ENCODE measurements around the gene PDCD5.

Gene PDCD5

DNA sequence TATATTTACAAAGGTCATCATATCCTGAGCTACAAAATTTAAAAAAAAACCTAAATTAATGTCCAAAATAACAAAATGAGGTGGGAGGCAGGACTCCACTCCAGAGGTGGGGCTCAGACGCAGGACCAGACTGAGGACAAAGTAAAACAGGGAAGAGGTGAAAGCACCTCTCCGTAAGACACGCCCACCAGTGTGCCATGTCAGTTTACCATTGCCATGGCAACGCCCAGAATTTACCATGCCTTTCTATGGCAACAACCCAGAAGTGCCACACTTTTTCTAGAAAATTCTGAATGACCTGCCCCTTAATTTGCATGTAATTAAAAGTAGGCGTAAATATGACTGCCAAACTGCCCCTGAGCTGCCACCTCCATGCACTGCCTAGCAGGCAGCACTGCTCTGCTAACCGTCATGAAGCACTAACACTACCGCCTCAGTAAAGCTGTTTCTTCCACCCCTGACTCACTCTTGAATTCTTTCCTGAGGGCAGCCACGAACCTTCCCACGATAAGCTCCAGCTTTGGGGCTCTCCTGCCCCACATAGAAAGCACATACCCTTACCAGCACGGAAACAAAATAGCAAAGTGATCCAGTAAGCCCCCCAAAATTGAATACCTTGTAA is 22.3 kb upstream of the PDCD5 start (continued):
- TF ChIP-seq, protein P1, sequence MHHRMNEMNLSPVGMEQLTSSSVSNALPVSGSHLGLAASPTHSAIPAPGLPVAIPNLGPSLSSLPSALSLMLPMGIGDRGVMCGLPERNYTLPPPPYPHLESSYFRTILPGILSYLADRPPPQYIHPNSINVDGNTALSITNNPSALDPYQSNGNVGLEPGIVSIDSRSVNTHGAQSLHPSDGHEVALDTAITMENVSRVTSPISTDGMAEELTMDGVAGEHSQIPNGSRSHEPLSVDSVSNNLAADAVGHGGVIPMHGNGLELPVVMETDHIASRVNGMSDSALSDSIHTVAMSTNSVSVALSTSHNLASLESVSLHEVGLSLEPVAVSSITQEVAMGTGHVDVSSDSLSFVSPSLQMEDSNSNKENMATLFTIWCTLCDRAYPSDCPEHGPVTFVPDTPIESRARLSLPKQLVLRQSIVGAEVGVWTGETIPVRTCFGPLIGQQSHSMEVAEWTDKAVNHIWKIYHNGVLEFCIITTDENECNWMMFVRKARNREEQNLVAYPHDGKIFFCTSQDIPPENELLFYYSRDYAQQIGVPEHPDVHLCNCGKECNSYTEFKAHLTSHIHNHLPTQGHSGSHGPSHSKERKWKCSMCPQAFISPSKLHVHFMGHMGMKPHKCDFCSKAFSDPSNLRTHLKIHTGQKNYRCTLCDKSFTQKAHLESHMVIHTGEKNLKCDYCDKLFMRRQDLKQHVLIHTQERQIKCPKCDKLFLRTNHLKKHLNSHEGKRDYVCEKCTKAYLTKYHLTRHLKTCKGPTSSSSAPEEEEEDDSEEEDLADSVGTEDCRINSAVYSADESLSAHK (tag by site-specific recombination; IDR thresholded peaks at IDR 0.05), result no peak
- TF ChIP-seq ZNF621 (tag by site-specific recombination; IDR thresholded peaks at IDR 0.05) (no peak), BCL11B (tag by site-specific recombination; IDR thresholded peaks at IDR 0.05; ENCODE audit: low read depth) (no peak)
- TF ChIP-seq, protein P2, sequence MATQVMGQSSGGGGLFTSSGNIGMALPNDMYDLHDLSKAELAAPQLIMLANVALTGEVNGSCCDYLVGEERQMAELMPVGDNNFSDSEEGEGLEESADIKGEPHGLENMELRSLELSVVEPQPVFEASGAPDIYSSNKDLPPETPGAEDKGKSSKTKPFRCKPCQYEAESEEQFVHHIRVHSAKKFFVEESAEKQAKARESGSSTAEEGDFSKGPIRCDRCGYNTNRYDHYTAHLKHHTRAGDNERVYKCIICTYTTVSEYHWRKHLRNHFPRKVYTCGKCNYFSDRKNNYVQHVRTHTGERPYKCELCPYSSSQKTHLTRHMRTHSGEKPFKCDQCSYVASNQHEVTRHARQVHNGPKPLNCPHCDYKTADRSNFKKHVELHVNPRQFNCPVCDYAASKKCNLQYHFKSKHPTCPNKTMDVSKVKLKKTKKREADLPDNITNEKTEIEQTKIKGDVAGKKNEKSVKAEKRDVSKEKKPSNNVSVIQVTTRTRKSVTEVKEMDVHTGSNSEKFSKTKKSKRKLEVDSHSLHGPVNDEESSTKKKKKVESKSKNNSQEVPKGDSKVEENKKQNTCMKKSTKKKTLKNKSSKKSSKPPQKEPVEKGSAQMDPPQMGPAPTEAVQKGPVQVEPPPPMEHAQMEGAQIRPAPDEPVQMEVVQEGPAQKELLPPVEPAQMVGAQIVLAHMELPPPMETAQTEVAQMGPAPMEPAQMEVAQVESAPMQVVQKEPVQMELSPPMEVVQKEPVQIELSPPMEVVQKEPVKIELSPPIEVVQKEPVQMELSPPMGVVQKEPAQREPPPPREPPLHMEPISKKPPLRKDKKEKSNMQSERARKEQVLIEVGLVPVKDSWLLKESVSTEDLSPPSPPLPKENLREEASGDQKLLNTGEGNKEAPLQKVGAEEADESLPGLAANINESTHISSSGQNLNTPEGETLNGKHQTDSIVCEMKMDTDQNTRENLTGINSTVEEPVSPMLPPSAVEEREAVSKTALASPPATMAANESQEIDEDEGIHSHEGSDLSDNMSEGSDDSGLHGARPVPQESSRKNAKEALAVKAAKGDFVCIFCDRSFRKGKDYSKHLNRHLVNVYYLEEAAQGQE (tag by site-specific recombination; IDR thresholded peaks at IDR 0.05), result no peak

DNA sequence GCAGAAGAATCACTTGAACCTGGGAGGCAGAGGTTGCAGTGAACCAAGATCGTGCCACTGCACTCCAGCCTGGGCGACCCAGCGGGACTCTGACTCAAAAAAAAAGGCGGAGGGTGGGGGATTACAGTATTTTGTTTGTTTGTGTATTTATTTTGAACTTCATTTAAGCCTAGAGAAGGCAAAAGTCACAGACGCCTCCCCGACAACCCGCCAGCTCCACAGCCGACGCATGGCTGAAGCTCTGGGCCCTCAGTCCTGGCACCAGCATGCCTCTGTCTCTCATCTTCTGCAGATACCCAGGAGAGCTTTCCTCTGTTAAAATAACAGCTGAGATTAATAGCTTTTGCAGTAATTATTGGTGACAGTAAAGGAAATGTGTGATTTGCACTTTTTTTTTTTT is 17.2 kb upstream of the PDCD5 start:
- CTCF ChIA-PET, result interaction anchor here (1.3 kb wide), 1 partner anchor 339 kb away, joined by 5 read pairs; no protein-coding TSS in a partner anchor
- no peaks in the 10 kb centered on the region for H3K4me1 ChIP-seq (ENCODE audit: control insufficient read depth, insufficient read depth, low read length)
- no peaks in the 10 kb centered on the region for H3K9me3 ChIP-seq (ENCODE audit: control insufficient read depth, insufficient read depth, low read depth, low read length)
- no peaks in the 10 kb centered on the region; a peak in 1 of 3 replicates for H3K36me3 ChIP-seq (ENCODE audit: control insufficient read depth in 2 of 2, insufficient read depth in 1 of 2, low read length in 2 of 2)
- POLR2A ChIA-PET, result no interaction called here
- H3K4me3 ChIP-seq (ENCODE audit: low read depth, low read length), result no peak overlapping the region
- no peak overlapping the region for H3K27ac ChIP-seq (ENCODE audit: extremely low read depth, low read depth, low read length)
- TF ChIP-seq ZNF391 (tag by site-specific recombination; IDR thresholded peaks at IDR 0.05; ENCODE audit: borderline replicate concordance, low read depth) (no peak), ZNF548 (tag by site-specific recombination; IDR thresholded peaks at IDR 0.05) (no peak)

DNA sequence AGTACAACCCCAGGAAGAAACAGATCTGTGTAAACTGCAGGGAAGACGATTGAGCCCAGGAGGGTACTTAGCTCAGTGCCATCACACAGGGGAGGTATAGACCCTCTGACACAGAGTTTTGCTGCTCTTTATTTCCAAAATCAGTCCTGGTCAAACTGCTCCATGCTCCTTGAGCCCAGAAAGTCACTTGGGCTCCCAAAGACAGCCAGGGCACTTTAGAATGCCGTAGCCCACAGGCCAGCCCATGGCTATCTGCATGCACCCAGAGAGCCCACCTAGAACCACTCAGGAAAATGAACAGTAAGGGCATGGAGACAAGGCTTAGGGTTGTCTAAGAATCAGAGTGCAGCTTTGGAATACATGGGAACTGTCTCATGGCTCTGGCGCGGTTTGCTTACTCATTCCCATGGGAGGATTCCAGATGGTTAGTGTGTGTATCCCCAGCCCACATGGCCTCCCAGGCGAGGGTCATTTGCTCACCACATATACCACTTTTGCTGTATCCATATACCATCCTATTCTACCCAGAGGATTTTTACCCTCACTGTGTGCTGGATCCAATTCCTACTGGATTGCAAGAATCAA is 14.7 kb upstream of the PDCD5 start:
- Histone ChIP-seq H3K4me1 (ENCODE audit: control insufficient read depth, insufficient read depth, low read length) (peaks cover 2% of the 10 kb centered on the region; the same call in 1 of the 2 replicates), H3K36me3 (ENCODE audit: control insufficient read depth in 2 of 2, insufficient read depth in 1 of 2, low read length in 2 of 2) (no peaks in the 10 kb centered on the region; a peak in 1 of 3 replicates), H3K4me3 (ENCODE audit: low read depth, low read length) (no peak overlapping the region), H3K9me3 (ENCODE audit: control insufficient read depth, insufficient read depth, low read depth, low read length) (no peaks in the 10 kb centered on the region), H3K27ac (ENCODE audit: extremely low read depth, low read depth, low read length) (no peak overlapping the region)
- POLR2A ChIA-PET, result interaction anchor here (0.6 kb wide), 1 partner anchor 59 kb away, joined by 3 read pairs; no protein-coding TSS in a partner anchor
- CTCF ChIA-PET, result interaction anchor here (0.6 to 2.6 kb wide), 8 partner anchors 14 to 1900 kb away, joined by 3 to 23 read pairs (median 4); no protein-coding TSS in a partner anchor
- TF ChIP-seq, protein P3, sequence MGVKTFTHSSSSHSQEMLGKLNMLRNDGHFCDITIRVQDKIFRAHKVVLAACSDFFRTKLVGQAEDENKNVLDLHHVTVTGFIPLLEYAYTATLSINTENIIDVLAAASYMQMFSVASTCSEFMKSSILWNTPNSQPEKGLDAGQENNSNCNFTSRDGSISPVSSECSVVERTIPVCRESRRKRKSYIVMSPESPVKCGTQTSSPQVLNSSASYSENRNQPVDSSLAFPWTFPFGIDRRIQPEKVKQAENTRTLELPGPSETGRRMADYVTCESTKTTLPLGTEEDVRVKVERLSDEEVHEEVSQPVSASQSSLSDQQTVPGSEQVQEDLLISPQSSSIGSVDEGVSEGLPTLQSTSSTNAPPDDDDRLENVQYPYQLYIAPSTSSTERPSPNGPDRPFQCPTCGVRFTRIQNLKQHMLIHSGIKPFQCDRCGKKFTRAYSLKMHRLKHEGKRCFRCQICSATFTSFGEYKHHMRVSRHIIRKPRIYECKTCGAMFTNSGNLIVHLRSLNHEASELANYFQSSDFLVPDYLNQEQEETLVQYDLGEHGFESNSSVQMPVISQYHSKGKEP (tag by site-specific recombination; IDR thresholded peaks at IDR 0.05), result no peak
- TF ChIP-seq HOXA7 (CRISPR knock-in tag; IDR thresholded peaks at IDR 0.05; ENCODE audit: borderline replicate concordance) (no peak), ZNF146 (tag by site-specific recombination; IDR thresholded peaks at IDR 0.05) (no peak), ZNF112 (tag by site-specific recombination; IDR thresholded peaks at IDR 0.05) (no peak)
- TF ChIP-seq, protein P4, sequence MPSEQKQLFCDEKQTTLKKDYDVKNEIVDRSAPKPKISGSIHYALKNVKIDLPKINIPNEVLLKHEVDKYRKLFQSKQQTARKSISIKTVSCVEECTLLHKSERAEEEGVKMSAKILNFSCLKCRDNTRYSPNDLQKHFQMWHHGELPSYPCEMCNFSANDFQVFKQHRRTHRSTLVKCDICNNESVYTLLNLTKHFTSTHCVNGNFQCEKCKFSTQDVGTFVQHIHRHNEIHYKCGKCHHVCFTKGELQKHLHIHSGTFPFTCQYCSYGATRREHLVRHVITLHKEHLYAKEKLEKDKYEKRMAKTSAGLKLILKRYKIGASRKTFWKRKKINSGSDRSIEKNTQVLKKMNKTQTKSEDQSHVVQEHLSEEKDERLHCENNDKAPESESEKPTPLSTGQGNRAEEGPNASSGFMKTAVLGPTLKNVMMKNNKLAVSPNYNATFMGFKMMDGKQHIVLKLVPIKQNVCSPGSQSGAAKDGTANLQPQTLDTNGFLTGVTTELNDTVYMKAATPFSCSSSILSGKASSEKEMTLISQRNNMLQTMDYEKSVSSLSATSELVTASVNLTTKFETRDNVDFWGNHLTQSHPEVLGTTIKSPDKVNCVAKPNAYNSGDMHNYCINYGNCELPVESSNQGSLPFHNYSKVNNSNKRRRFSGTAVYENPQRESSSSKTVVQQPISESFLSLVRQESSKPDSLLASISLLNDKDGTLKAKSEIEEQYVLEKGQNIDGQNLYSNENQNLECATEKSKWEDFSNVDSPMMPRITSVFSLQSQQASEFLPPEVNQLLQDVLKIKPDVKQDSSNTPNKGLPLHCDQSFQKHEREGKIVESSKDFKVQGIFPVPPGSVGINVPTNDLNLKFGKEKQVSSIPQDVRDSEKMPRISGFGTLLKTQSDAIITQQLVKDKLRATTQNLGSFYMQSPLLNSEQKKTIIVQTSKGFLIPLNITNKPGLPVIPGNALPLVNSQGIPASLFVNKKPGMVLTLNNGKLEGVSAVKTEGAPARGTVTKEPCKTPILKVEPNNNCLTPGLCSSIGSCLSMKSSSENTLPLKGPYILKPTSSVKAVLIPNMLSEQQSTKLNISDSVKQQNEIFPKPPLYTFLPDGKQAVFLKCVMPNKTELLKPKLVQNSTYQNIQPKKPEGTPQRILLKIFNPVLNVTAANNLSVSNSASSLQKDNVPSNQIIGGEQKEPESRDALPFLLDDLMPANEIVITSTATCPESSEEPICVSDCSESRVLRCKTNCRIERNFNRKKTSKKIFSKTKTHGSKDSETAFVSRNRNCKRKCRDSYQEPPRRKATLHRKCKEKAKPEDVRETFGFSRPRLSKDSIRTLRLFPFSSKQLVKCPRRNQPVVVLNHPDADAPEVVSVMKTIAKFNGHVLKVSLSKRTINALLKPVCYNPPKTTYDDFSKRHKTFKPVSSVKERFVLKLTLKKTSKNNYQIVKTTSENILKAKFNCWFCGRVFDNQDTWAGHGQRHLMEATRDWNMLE (tag by site-specific recombination; conservative IDR thresholded peaks at IDR 0.05; ENCODE audit: low read depth), result no peak
